GM13977 (cell line): Measurements from ENCODE around the gene MEPE.

ENCODE experiments used
- DNase-seq: peaks from one replicate; pipeline ENCODE4 v3.0.0; 2012; ENCODE audit warnings: low spot score
- CTCF ChIP-seq: IDR thresholded peaks from 2 replicates; pipeline ENCODE4 v1.5.1; 2012; ENCODE audit warnings: mild to moderate bottlenecking, control low read depth; ENCODE audit not compliant: insufficient read depth; ENCODE audit errors: extremely low read depth, missing control alignments
- in situ Hi-C: fragments of 300-500 bp; cut with MboI; formaldehyde crosslinking; loops from one replicate; pipeline ENCODE4 v1.12.0; 2022; ENCODE audit warnings: low sequenced_read_pairs, low pct_unique_long_range_greater_than_20kb, mixed read lengths, inconsistent platforms; ENCODE audit not compliant: unreplicated experiment

MEPE gene

GRCh38 chr4:87839592-87839946 lies 6.8 kb downstream of the MEPE start:
- DNase-seq = no peak
- in situ Hi-C loops = loop anchor here (25.0 kb wide), 1 partner anchor 477 kb away; no protein-coding TSS in a partner anchor
- TF ChIP-seq CTCF = no peak

- no peak for DNase-seq
- in situ Hi-C loops = loop anchor here (25.0 kb wide), 1 partner anchor 478 kb away; no protein-coding TSS in a partner anchor
Observed at GRCh38 chr4:87840149-87840548, 7.4 kb downstream of the MEPE start.

GRCh38 chr4:87843936-87844335 lies 11.2 kb downstream of the MEPE start:
- DNase-seq = no peak
- in situ Hi-C loops = loop anchor here (25.0 kb wide), 1 partner anchor 482 kb away; no protein-coding TSS in a partner anchor
- TF ChIP-seq CTCF = no peak

More at GRCh38 chr4:87840149-87840548, 7.4 kb downstream of the MEPE start:
- TF ChIP-seq CTCF = no peak

GRCh38 chr4:87844452-87844851 lies 11.7 kb downstream of the MEPE start:
- DNase-seq = no peak
- TF ChIP-seq CTCF = no peak
- in situ Hi-C loops = loop anchor here (25.0 kb wide), 1 partner anchor 482 kb away; no protein-coding TSS in a partner anchor

- in situ Hi-C loops = loop anchor here (25.0 kb wide), 1 partner anchor 484 kb away; no protein-coding TSS in a partner anchor
- DNase-seq = no peak
- no peak for TF ChIP-seq CTCF
Observed at GRCh38 chr4:87846226-87846625, 13.5 kb downstream of the MEPE start.

- TF ChIP-seq CTCF = peak; percentile 66
- DNase-seq = peak; percentile 43
- in situ Hi-C loops = loop anchor here (25.0 kb wide), 1 partner anchor 486 kb away; no protein-coding TSS in a partner anchor
Observed at GRCh38 chr4:87848622-87849351, 16.0 kb downstream of the MEPE start.
